ENCODE results near the gene TSHZ2. TPM values are rescaled to one million over a fixed set of nuclear protein-coding genes. Genes with fewer than 3 reads are reported as not detected.

The TSHZ2 gene
- total RNA-seq, 1 experiment from 2014 or later = 0.07 TPM

GRCh38 chr20:53081916-53082863, 110.0 kb downstream of the TSHZ2 start:
- CTCF ChIA-PET = no interaction called here
- Histone ChIP-seq H3K27me3 (ENCODE audit: insufficient read depth, low read length) (0 out of 2 replicates have a peak, but pooled peaks cover 4% of the 10 kb centered on the region), H2AFZ (ENCODE audit: low read depth, low read length, poor library complexity, severe bottlenecking) (no peak overlapping the region), H3K79me2 (ENCODE audit: insufficient read depth, low read length) (no peaks in the 10 kb centered on the region), H3K4me1 (ENCODE audit: control insufficient read depth in 1 of 2, insufficient read depth in 2 of 2, low read length in 2 of 2) (no peaks in the 10 kb centered on the region; a peak in 1 of 4 replicates), H3K27ac (ENCODE audit: low read depth, low read length) (no peak overlapping the region), H3K36me3 (ENCODE audit: control insufficient read depth in 1 of 2, insufficient read depth in 2 of 2, low read length in 2 of 2) (no peaks in the 10 kb centered on the region), H3K9me3 (ENCODE audit: control insufficient read depth in 1 of 2, insufficient read depth in 1 of 2, low read depth in 1 of 2, low read length in 2 of 2) (no peaks in the 10 kb centered on the region), H3K9me2 (ENCODE audit: insufficient read depth) (no peaks in the 10 kb centered on the region), H4K20me1 (ENCODE audit: insufficient read depth) (no peaks in the 10 kb centered on the region), H3K4me3 (replicated peaks in 1 of 2; ENCODE audit: low read depth in 1 of 2, low read length in 2 of 2) (no peak overlapping the region), H3K4me2 (ENCODE audit: low read length) (no peak overlapping the region), H3K9ac (ENCODE audit: low read length) (no peak overlapping the region)
- no peak for ATAC-seq
- RAD21 ChIA-PET (ENCODE audit: low non-redundant PET in 1 of 2, low total read pairs in 2 of 2, uncharacterized antibody in 2 of 2, unreplicated experiment in 2 of 2) = no interaction called here
- TF ChIP-seq POLR2A (IDR thresholded peaks at IDR 0.05; ENCODE audit: borderline replicate concordance, extremely low read depth, insufficient read depth, insufficient read length) = no peak
- no peak for TF ChIP-seq RAD21 (IDR thresholded peaks at IDR 0.05; ENCODE audit: low read depth)
- no peak for DNase-seq (ENCODE audit: low read depth, low spot score)
- intact Hi-C loops (cut with micrococcal nuclease) = no loop called here
- BruUV-seq (replicated peaks) = no TSS peak
- POLR2A ChIA-PET = no interaction called here

GRCh38 chr20:53083411-53083810, 111.3 kb downstream of the TSHZ2 start:
- H2AFZ ChIP-seq (ENCODE audit: low read depth, low read length, poor library complexity, severe bottlenecking) = no peak overlapping the region
- no peaks in the 10 kb centered on the region for H3K79me2 ChIP-seq (ENCODE audit: insufficient read depth, low read length)
- no TSS peak for BruUV-seq (replicated peaks)
- H3K27me3 ChIP-seq (ENCODE audit: insufficient read depth, low read length) = 0 out of 2 replicates have a peak, but pooled peaks cover 4% of the 10 kb centered on the region
- RAD21 ChIA-PET (ENCODE audit: low non-redundant PET in 1 of 2, low total read pairs in 2 of 2, uncharacterized antibody in 2 of 2, unreplicated experiment in 2 of 2) = no interaction called here
- CTCF ChIA-PET = no interaction called here
- no peaks in the 10 kb centered on the region for H3K36me3 ChIP-seq (ENCODE audit: control insufficient read depth in 1 of 2, insufficient read depth in 2 of 2, low read length in 2 of 2)
- POLR2A ChIA-PET = no interaction called here
- no peaks in the 10 kb centered on the region; a peak in 1 of 4 replicates for H3K4me1 ChIP-seq (ENCODE audit: control insufficient read depth in 1 of 2, insufficient read depth in 2 of 2, low read length in 2 of 2)
- H3K4me3 ChIP-seq (replicated peaks in 1 of 2; ENCODE audit: low read depth in 1 of 2, low read length in 2 of 2) = no peak overlapping the region
- no peak overlapping the region for H3K4me2 ChIP-seq (ENCODE audit: low read length)
- intact Hi-C loops (cut with micrococcal nuclease) = no loop called here
- no peak overlapping the region for H3K9ac ChIP-seq (ENCODE audit: low read length)
- no peaks in the 10 kb centered on the region for H3K9me3 ChIP-seq (ENCODE audit: control insufficient read depth in 1 of 2, insufficient read depth in 1 of 2, low read depth in 1 of 2, low read length in 2 of 2)
- H3K27ac ChIP-seq (ENCODE audit: low read depth, low read length) = no peak overlapping the region
- no peak for TF ChIP-seq FOSL1 (IDR thresholded peaks at IDR 0.05; ENCODE audit: low read depth)
- no peak for TF ChIP-seq POLR2A (IDR thresholded peaks at IDR 0.05; ENCODE audit: borderline replicate concordance, extremely low read depth, insufficient read depth, insufficient read length)
- H4K20me1 ChIP-seq (ENCODE audit: insufficient read depth) = no peaks in the 10 kb centered on the region
- H3K9me2 ChIP-seq (ENCODE audit: insufficient read depth) = no peaks in the 10 kb centered on the region
- no peak for DNase-seq (ENCODE audit: low read depth, low spot score)
- ATAC-seq = no peak

Data from HCT116 (cell line).